ENCODE data around the gene AGT.

GRCh38 chr1:230753191-230753585 is 39.3 kb upstream of the AGT start:
- TF ChIP-seq CTCF (IDR thresholded peaks at IDR 0.05) (no peak), POLR2A (IDR thresholded peaks at IDR 0.05) (no peak)

Measured in testis (tissue), 2 donors.